GM20431 (cell line): ENCODE measurements around the gene NDRG3.
"Not testable (repeated sequence)": the region's sequence is repeated elsewhere in the genome, so short reads cannot be mapped to it uniquely, and the experiment has no call there.

Source experiments
- in situ Hi-C: fragments of 300-500 bp; cut with MseI, MboI; formaldehyde crosslinking; loops from one replicate; pipeline ENCODE4 v1.15.0; 2020; ENCODE audit warnings: low sequenced_read_pairs; ENCODE audit not compliant: unreplicated experiment

Gene NDRG3

DNA sequence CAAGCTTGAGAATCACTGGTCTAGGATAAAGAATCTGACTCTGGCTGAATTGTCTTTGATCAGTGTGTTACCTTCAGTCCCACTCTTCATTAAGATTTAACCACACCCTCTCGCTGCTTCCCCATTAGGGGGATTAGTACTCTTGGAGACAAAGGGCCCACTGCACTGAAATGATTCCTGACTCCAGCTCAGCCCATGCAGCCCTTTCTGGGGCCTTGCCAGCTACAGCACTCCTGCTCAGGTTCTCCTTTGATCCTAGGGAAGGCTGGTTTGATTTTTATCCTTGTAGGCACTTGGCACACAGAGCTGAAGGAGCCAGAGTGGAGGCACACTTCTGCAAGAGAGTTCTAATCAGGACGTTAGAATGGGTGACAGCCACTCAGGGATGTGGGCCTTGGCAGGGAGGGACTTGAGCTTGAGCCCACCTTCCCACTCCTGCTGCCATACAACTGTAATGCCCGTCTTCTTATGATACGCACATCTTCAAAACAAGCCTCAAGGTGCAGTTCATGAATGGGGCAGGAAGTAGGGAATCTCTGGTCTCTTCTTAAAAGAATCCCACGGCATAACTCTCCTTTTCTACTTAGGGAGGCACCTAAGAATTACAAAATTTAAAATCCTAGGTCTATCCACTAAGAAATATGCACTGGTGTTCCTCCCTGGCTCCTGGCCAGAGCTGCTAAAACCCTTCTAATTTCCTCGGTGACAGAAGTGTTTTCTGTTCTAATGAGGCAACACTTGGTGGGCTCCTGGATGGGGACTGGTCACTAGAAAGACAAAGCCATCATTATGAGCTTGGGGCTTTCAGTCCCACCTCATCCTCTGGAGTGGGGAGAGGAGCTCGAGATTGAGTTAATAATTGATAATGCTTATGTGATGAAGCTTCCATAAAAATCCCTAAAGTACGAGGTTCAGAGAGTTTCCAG lies 98.4 kb downstream of the NDRG3 start:
- in situ Hi-C loops, result no loop called here

DNA sequence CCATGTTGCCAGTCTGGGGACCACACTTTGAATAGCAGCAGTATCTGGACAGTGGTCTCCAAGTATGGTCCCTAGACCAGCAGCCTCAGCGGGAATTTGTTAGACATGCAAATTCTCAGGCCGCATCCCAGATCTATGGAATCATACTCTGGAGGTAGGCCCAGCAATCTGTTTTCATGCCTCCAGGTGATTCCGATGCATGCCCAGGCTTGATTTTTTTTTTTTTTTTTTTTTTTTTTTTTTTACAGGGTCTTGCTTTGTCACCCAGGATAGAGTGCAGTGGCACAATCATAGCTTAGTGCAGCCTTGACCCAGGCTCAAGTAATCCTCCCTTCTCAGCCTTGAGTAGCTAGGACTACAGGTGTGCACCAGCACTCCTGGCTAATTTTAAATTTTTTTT lies 99.2 kb downstream of the NDRG3 start:
- in situ Hi-C loops, result no loop called here

DNA sequence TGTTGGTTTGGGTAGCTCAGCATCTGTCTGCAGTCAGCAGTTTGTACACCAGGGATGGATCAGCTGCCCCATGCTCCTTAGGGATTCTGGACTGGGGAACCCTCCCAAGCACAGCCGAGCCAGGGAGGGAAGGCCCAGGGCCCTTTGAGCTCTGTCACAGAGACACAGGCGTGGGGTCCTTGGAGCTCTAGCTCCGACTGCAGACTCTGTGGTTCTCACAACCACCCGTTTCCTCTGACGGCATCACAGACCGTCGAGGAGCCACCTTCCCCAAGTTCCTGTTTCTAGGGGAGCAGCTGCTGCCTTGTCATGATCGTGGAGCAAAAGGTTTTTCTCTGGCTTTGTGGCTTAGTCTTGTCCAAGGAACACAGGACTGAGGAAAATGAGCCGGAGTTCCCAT lies 99.9 kb downstream of the NDRG3 start, which contains the start of gene SLA2:
Gene SLA2 (minus strand): TSS at position 199 of the 400 bp plus-strand sequence. CDS start 4,861 bp downstream, outside the sequence.
- in situ Hi-C loops, result no loop called here

DNA sequence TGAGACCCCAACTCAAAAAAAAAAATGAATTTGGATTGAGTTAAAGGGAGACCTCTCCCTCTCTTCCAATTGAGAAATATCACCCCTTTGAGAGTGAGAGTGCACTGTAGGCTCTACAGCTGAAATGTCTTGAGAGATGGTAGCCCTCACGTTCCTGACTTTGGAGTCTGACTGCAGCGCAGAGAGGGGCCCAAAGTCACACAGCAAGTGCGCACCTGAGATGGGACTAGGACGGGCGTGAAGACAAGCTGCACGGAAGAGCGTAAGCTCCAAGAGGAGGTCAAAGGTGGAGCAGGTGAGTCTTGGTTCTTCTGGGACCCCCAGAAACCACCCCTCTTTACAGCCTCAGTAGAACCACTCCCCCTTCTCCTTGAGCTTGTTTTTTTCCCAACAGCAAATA lies 100.5 kb downstream of the NDRG3 start:
- in situ Hi-C loops, result no loop called here

DNA sequence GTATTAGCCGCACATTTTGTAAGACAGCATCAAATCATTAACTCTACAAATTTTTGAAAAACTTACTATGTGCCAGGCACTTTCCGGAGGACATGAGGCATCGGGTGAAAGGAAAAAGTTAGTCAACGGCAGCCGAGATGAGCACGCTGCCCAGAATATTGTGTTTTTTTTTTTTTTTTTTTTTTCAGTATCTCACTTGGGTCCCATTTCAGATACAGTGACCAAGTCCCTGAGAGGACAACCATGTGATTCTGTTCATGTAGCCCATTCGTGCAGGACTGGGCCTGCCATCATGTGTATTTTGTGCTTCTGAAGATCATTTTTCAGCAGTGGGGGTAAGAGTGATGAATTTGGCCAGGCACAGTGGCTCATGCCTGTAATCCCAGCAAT lies 101.2 kb downstream of the NDRG3 start:
- in situ Hi-C loops, result no loop called here

DNA sequence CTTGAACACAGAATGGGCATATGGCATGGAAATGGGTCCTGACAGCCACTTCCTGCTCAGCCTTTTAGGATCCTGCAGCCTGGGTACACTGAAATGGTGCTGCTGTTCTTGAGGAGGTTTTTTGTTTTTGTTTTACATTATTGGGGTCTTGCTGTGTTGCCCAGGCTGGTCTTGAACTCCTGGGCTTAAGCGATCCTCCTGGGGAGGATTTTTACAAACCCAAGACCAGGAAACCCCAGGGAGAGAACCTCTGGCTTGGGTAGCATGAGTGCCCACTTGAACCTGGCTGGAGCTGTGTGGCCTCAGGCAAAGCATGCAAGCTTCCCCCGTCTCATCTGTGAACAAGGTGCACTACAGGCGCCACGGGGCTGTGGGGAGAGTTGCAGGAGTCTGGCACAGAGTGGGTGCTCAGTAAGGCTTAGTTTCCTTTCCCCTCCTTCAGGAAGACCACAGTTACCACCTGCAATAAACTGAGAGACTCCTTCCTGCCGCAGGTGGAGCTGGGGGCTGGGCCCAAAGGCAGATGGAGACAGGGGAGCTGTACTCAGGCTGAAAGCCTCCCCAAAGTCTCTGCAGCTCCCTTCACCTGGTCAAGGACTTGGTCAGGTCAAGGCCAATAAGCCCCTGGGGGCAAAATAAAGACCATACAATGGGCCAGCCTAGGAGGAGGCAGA lies 101.7 kb downstream of the NDRG3 start:
- in situ Hi-C loops, result no loop called here

DNA sequence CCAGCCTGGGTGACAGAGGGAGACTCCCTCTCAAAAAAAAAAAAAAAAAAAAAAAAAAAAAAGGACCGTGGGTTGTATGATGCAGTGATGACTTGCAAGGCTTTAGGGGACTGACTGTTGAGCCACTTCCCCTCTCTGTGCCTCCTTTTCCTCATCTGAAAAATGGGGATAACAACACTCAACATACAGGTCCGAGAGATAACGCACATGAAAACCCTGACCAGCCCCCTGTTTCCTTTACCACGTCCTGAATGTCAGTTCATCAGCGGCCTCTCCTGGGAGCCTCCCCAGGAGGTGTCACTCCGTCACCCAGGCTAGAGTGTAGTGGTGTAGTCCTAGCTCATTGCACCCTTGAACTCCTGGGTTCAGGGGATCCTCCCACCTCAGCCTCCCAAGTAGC lies 103.8 kb downstream of the NDRG3 start:
- in situ Hi-C loops, result no loop called here

DNA sequence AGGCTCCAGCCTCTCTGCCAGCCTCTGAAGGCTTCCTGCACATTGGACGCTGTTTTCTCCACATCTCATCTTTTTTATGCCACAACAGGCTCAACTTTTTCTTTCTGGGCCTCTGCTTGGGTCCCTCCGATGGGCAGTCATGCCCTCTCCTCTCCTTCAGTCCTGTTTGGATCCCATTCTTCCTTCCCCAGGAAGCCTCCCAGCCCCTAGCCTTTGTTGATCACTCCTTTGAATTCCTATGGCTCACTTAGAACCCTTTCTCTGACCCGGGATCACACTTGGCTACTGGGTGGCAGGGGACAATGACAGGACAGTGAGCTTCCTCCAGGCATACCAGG lies 104.4 kb downstream of the NDRG3 start:
- in situ Hi-C loops, result no loop called here

DNA sequence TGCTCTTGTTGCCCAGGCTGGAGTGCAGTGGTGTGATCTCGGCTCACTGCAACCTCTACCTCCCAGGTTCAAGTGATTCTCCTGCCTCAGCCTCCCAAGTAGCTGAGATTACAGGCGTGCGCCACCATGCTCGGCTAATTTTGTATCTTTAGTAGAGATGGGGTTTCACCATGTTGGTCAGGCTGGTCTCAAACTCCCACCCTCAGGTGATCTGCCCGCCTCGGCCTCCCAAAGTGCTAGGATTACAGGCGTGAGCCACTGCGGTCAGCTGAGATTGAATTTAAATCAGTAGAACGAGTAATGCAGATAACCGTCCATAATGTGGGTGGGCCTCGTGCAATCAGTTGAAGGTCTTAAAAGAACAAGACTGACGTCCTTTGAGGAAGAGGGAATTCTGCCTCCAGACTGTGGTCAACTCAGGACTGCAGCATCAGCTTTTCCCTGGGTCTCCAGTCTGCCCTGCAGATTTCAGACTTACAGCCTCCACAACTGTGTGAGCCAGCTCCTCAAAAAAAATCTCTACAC lies 107.0 kb downstream of the NDRG3 start:
- in situ Hi-C loops, result not testable (repeated sequence)

DNA sequence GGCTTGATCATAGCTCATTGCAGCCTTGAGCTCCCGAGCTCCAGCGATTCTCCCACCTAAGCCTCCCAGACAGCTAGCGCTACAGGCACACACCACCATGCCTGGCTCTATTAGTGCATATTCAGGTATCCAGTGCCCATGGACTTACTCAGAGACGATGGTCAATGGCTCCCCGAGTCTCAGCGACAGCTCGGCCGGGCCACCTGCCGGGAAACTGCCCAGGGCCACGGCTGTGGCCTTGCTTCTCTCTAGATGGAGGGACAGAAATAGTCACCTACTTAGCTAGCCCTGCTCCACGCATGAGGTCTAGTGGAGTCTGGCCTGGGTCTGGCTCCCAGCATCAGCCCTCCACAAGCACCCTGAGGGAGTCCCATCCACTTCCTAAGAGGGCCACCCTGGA lies 111.5 kb downstream of the NDRG3 start:
- in situ Hi-C loops, result no loop called here

DNA sequence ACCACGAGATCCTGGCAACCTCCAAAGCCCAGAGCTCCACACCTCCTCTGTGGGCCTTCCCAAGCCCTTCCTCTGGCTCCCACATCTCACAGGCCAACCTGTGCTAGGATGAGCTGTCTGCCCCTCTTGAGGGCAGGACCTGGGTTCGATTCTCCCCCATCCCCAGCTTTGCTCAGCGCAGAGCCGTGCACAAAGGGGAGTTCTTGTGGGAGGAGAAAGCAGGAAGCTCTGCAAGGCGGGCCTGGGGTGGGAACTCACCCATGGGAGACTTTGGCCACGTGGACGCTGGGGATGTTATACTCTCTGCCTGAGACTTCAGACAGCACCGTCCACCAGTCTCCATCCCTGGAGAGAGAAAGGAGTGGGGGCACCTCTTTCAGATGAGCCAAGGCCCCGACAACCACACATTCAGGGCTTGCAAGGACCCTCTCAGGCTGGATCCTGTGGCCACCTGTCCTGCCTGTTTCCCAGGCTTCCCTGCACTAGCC lies 112.6 kb downstream of the NDRG3 start:
- in situ Hi-C loops, result no loop called here

DNA sequence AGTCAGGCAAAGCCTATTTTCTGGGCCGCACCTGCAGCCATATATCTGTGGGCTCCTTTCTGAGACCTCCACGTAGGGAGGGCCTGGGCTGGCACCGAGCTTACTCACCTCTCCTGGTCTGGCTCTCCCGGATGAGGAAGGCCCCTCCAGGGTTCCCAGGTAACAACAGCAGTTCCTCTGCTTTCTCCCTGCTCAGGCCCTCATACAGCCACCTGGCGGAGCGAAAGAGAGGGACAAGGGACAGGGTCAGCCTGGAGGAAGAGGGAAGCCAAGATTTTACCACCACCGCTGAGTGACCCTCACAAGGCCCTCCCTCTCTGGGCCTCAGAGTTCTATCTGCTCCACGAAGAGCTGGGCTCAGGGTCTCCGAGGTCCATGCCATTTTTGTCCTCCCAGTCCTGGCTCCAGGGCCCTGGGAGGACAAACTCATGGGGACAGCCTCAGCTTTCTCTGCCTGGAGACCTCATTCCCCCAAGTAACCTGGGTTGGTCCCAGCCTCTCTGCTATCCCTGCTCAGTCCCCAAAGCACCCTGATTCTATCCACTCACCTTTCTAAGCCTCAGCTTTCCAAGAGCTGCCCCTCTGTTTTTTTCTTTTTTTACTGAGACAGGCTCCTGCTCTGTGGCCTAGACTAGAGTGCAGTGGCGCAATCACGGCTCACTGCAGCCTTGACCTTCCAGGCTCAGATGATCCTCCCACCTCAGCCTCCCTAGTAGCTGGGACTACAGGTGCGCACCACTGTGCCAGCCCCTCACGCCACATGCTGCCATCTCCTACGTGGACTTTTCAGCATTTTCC lies 113.2 kb downstream of the NDRG3 start:
- in situ Hi-C loops, result no loop called here

DNA sequence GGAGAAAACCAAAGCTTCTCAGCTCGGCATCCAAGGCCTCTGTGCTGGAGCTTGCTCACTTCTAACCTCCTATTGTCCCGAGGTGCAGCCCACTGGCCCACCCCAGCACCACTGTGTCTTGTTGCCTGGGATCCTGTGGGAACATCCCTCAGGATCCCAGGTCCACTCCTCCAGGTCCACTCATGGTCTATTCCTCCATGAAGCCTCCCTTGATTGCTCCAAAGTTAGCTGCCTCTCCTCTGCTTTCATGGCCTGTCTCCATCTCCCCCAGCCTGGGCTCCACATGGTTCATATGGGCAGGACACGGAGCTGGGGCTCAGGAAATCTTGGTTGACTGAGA lies 113.8 kb downstream of the NDRG3 start:
- in situ Hi-C loops, result no loop called here

DNA sequence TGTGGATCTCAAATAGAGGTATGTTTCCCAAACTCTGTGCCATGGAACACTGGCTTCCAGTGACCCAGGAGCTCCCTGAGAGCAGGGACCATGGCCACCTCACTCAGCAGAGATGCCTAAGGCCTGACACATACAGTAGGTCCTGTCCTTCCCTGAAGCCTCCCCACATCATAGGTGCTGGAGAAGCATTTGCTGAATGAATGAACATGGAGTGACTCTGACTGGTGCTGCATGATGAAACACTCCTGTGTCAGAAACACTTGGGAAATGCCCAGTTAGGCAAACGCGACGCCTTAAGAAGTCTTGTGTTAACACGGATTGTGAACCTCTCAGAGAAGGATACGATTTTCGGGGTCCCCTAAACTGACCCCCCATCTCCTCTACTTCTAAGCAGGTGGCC lies 114.2 kb downstream of the NDRG3 start:
- in situ Hi-C loops, result no loop called here

DNA sequence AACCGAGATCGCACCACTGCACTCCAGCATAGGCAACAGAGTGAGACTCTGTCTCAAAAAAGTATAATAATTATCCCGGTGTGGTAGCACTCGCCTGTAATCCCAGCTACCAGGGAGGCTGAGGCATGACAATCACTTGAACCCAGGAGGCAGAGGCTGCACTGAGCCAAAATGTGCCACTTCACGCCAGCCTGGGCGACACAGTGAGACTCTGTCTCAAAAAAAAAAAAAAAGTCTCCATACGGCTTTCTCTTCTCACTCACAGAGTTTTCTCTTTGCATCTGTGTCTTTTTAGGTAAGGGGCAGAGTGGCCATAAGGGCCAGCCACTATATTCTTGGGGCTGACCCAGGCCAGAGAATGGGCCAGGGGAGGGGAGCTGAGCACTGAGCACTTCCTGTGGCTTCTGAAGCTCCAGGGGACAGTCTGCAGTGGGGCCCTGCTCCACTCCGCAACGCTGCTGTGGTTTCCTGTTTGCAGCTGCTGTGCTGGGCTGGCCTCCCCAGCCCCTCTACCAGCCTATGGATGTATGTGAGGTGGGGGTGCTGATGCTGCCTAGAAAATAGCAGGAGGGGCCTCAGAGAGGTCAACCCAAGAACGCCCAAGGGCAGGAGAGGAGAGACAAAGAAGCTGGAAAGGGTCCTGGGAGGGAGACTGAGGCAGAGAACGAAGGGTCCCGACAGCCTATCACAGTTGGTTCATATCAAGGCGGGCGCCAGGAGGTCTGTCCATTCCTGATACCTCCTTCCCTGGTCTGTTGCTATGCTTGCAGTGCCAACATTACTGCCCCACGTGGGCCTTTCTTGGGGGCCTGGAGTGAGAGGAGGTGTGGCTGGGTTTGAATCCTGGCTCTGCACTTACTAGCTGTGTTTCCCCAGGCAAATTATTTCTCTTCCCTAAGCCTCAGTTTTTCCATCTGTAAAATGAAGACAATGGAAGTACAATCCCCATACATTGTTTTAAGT lies 115.9 kb downstream of the NDRG3 start:
- in situ Hi-C loops, result no loop called here

DNA sequence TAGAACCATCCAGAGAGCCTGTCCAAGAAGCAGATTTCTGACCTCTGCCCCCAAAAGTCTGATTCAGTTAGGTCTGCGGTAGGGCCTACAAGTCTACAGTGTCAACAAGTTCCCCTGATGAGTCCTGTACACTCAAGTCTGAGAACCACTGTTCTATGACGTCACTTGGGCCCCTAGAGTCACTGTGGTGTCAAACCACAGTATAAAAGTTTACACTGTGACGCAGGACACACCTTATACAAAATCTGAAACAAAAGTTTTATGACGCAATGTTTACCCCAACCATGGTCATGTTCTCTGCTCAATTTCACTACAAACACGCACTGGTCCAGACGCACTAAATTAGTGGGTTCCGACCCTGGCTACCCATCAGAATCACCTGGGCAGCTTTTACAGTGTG lies 117.8 kb downstream of the NDRG3 start:
- in situ Hi-C loops, result no loop called here

DNA sequence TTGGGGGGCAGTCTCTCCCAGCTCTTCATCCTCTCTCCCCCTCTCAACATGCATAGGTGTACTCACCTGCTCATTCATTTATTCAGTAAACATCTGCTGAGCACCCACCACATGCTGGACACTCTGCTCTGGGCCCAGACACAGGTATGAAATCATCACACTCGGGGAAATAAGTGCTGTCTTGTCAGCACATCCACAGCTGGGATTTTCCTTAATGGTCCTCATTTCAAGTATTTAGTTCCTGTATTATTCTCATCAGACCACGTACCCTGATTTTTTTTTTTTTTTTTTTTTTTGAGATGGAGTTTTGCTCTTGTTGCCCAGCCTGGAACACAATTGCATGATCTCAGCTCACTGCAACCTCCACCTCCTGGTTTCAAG lies 121.0 kb downstream of the NDRG3 start:
- in situ Hi-C loops, result no loop called here

DNA sequence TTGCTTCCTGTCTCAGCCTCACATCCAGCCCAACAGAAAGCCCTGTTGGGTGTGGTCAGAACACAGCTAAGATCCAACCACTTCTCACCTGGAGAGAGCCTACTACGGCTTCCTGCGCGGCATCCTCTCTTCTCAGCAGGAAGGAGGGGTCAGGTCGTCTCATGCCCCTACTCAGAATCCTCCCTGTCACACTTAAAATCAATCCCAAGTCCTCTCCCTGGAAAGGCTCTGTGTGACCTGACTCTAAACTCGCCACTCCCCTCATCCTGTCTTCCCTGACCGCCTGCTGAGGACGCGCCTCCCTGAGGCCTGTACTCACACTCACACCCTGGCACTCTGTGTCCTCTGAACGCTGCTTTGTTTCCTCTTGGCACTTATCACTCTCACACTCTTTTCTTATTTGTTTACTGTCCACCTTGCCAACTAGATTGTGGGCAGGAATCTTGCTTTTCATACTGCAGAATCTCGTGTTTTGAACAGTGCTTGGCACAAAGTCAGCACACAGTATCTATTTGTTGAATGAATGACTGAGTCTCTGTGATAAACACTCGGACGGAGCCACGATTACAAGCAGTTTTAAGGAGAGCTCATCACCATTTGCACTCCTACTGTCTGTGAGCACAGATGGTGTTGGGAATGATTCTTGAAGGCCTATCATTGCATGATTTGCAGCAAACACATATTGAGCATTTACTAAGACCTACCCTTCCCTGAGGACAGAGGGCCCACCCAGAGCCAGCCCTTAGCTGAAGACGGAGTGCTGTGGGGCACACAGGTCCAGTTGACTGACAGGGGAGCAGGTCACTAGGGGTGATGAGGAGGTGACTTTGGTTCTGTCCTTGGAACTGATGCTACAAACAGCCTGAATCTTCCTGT lies 121.6 kb downstream of the NDRG3 start:
- in situ Hi-C loops, result no loop called here

DNA sequence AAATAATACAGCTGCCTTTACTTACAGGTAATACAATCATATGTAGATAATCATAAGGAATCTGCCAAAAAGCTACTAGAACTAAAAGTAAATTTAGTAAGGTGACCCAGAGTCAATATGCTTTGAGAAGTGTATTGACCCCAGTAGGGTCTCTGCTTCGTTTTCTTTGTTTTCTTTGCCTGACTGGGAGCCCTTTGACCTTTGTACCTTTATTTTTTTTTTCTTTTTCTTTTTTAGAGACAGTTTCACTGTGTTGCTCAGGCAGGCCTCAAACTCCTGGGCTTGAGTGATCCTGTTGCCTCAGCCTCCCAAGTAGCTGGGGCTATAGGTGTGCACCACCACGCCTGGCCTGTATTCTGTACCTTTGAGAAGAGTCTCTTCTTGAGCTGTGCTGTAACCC lies 122.4 kb downstream of the NDRG3 start:
- in situ Hi-C loops, result no loop called here
